ENCODE measurements around the gene C14orf180. TPM values are rescaled to one million over a fixed set of nuclear protein-coding genes. Genes with fewer than 3 reads are reported as not detected.

The C14orf180 gene
- total and polyA plus RNA-seq, 10 of the 15 experiments (the other 5 are each of a cell fraction or from before 2014, with no cell fraction given): not detected

DNA sequence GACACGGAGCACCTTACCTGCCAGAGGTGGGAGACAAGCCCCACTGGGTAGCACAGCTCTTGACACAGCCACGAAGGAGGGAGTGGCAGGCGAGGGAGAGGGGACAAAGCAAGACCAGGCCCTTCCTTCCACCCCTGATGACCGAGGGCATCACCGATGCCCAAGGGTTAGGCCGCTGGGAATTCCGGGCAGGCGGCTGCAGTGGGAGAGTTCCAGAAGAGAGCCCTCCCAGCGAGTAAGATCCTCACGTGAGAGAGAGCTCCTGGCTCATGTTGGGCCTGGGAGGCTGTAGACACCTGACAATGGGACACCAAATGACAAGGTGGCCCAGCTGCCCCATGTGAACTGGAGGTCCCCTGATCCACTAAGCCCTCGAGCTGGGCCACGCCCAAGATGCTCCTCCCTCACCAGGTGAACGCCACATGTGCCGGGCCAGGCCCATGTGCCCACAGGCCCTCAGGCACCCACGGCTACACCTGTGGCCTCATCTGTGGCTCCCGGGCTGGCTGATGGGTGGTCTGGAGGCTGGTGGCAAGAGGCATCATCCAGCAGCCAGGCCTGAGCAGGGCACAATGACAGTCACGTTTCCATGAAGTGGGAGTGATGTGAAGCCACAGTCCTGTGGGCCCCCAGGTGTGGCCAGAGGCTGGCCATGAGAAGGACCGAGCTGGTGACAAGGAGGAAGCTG is 32.1 kb upstream of the C14orf180 start:
- TF ChIP-seq, protein P1, sequence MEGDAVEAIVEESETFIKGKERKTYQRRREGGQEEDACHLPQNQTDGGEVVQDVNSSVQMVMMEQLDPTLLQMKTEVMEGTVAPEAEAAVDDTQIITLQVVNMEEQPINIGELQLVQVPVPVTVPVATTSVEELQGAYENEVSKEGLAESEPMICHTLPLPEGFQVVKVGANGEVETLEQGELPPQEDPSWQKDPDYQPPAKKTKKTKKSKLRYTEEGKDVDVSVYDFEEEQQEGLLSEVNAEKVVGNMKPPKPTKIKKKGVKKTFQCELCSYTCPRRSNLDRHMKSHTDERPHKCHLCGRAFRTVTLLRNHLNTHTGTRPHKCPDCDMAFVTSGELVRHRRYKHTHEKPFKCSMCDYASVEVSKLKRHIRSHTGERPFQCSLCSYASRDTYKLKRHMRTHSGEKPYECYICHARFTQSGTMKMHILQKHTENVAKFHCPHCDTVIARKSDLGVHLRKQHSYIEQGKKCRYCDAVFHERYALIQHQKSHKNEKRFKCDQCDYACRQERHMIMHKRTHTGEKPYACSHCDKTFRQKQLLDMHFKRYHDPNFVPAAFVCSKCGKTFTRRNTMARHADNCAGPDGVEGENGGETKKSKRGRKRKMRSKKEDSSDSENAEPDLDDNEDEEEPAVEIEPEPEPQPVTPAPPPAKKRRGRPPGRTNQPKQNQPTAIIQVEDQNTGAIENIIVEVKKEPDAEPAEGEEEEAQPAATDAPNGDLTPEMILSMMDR (IDR thresholded peaks at IDR 0.05 in 2 of 3, conservative IDR thresholded peaks at IDR 0.05 in 1 of 3; ENCODE audit: control insufficient read depth in 2 of 3, extremely low read depth in 1 of 3, insufficient read depth in 1 of 3, low read depth in 3 of 3, low read length in 3 of 3): no peak
- TF ChIP-seq ZNF207 (IDR thresholded peaks at IDR 0.05; ENCODE audit: borderline replicate concordance): no peak
- no peak for TF ChIP-seq CBX5 (IDR thresholded peaks at IDR 0.05; ENCODE audit: low read depth)
- no peak for TF ChIP-seq ZNF687 (IDR thresholded peaks at IDR 0.05)
- no peak for TF ChIP-seq DPF2 (IDR thresholded peaks at IDR 0.05)
- TF ChIP-seq ZNF592 (IDR thresholded peaks at IDR 0.05): no peak
- TF ChIP-seq, protein P2, sequence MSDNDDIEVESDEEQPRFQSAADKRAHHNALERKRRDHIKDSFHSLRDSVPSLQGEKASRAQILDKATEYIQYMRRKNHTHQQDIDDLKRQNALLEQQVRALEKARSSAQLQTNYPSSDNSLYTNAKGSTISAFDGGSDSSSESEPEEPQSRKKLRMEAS (IDR thresholded peaks at IDR 0.05; ENCODE audit: low read depth, low read length): no peak
- TF ChIP-seq SMAD1 (IDR thresholded peaks at IDR 0.05; ENCODE audit: low read depth, partially characterized antibody): no peak
- FAIRE-seq (no peak), ATAC-seq (no peak), DNase-seq (ENCODE audit: low read depth, low spot score) (no peak)
- no peak overlapping the region for H3K4me3 ChIP-seq
- WGBS (ENCODE audit: insufficient coverage, insufficient replicate concordance, low lambda C conversion rate, missing lambda C conversion rate): 36% methylated on average over 18 of the region's 18 CpGs
- no TSS peak for BruUV-seq (replicated peaks)
- ChIA-PET CTCF (no interaction called here), SMC1A (ENCODE audit: uncharacterized antibody, unreplicated experiment) (no interaction called here), POLR2A (no interaction called here), RAD21 (ENCODE audit: unreplicated experiment) (no interaction called here)
- H3K36me3 ChIP-seq (ENCODE audit: control insufficient read depth in 2 of 2, insufficient read depth in 2 of 2, low read length in 1 of 2): no peaks in the 10 kb centered on the region
- intact Hi-C loops (cut with micrococcal nuclease; ENCODE audit: unreplicated experiment): no loop called here
- H3K4me1 ChIP-seq (ENCODE audit: control insufficient read depth, insufficient read depth, low read length): no peaks in the 10 kb centered on the region
- no peak overlapping the region for H3K27ac ChIP-seq (ENCODE audit: control insufficient read depth, insufficient read depth)
- no peak overlapping the region for H2AFZ ChIP-seq (ENCODE audit: control insufficient read depth, low read depth, low read length)
- no peaks in the 10 kb centered on the region for H3K79me2 ChIP-seq (ENCODE audit: control insufficient read depth, insufficient read depth, low read length)
- no peaks in the 10 kb centered on the region for H4K20me1 ChIP-seq (ENCODE audit: control insufficient read depth, insufficient read depth)
- no peak overlapping the region for H3K9ac ChIP-seq (ENCODE audit: control insufficient read depth, insufficient read depth, low read length)
- peaks cover 0 to 5% of the 10 kb centered on the region in 2 experiments; a peak in 2 of 4 replicates for H3K27me3 ChIP-seq (replicated peaks in 1 of 2; ENCODE audit: control insufficient read depth in 2 of 2, insufficient read depth in 2 of 2, low read length in 1 of 2)
- in situ Hi-C loops (cut with MboI): no loop called here
- no peak overlapping the region for H3K4me2 ChIP-seq (ENCODE audit: control insufficient read depth, insufficient read depth)
- no peaks in the 10 kb centered on the region for H3K9me3 ChIP-seq (replicated peaks; ENCODE audit: control insufficient read depth, insufficient read depth, low read length)

Data from GM12878 (cell line).